GM21423 (cell line): ENCODE data around the gene FBXW12.
"Not testable (repeated sequence)": the region's sequence is repeated elsewhere in the genome, so short reads cannot be mapped to it uniquely, and the experiment has no call there.

Experiments used
- ATAC-seq: cut with Tn5 transposase; IDR thresholded peaks from one replicate; pipeline ENCODE4 v1.9.1; 2021; ENCODE audit warnings: mild to moderate bottlenecking, moderate library complexity; ENCODE audit not compliant: unreplicated experiment

The FBXW12 gene

DNA sequence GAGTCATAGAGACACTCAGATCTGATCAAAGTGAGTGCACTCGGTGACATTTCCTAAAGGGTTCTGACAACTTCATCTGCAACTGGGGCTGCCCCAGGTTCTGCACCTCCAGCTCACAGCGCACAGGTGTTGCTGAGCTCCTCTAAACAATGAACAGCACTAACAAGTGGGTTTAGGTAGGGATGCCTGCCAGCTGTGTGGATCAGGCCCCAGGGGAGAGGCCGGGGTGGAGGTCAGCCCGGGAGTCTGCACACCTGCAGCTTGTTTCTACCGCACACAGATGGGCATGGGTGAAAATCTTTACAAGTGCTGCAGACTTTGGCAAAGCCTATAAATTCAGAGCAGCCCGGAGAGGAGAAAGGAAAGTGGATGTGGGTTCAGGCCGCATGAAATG lies 355 bp downstream of the FBXW12 start:
- no peak for ATAC-seq

DNA sequence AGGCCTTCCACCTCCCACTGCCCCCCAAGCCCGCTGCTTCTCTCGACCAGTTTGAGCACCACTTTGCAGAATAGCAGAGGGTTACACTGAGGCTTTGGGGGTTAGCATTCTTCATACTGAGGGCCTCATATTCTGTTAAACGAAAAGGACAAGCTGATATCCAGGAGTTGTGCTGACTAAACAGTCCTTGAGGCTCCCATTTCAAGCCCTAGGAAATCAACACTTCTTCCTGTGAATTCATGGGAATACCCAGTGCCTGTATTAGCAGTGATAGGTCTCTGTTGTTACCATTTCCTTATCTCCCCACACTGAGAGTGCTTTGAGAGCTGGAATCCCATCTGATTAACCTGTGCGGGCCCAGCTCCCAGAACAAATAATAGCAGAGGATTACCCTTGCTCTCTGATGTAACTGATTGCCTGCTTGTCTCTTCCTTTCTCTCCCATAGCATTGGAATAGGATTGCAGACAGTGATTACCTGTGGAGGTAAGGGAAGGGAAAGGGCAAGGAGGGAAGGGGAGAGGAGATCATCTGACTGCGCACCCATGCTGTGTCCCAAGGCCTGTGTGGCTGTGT lies 930 bp downstream of the FBXW12 start:
- no peak for ATAC-seq

DNA sequence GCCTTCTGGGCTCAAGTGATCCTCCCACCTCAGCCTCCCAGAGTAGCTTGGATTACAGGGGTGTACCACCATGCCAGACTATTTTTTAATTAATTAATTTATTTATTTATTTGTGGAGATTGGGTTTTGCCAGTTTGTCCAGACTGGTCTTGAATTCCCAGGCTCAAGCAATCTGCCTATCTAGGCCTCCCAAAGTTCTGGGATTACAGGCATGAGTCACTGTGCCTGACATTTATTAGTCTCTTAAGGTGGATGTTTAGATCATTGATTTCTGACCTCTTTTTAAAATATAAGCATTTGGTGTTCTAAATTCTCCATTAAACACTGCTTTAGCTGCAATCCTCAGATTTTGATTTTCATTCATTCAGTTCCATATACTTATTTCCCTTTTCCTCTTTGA lies 15.6 kb downstream of the FBXW12 start:
- ATAC-seq = no peak

DNA sequence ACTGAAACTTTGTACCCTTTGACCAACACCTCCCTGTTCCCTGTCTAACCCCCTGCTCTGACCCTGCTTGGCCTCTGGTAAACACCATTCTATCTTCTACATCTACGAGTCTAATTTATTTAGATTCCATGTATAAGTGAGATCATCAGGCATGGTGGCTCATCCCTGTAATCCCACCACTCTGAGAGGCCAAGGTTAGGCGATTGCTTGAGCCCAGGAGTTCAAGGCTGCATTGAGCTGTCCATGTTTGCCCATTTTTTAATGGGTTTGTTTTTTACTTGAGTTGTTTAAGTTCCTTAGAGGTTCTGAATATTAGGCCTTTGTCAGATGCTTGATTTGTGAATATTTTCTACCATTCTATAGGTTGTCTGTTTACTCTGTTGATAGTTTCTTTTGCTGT lies 16.9 kb downstream of the FBXW12 start:
- no peak for ATAC-seq

DNA sequence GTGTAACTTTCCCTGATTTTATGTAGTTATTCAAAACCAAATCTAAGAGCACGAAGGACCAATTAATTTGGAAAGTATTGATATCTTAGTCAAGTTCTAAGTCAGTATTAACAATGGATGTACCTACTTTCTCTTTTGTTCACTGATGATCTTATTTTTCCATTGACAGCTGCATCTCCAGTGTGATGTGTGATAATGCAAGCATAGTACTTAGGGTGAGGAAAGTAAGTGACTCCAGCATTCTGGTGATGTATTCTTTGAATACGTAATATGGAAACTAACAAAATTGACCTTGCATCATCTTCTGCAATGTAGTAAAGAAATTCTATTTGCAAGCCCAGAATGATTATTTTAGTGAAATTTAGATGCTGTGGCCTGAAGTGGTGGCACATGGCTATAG lies 22.4 kb downstream of the FBXW12 start:
- ATAC-seq = no peak

DNA sequence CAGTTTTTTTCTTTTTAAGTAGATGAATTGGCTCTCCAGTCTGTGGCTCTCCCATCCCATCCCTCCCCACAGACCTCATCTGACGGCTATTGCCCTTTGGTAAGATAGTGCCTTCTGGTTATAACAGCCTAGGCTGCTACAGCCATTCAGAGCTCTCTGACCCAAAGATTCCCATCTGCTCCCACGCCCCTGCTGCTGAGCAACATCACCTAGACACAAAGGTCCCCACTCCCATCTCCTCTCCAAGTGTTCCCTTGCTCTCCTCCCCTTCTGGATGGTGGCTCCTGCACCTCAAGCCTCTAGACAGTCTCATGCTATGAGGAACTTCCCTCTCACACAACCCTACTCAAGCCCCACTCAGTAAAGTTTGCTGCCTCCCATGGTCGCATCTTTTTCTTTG lies 23.7 kb downstream of the FBXW12 start:
- ATAC-seq = no peak

DNA sequence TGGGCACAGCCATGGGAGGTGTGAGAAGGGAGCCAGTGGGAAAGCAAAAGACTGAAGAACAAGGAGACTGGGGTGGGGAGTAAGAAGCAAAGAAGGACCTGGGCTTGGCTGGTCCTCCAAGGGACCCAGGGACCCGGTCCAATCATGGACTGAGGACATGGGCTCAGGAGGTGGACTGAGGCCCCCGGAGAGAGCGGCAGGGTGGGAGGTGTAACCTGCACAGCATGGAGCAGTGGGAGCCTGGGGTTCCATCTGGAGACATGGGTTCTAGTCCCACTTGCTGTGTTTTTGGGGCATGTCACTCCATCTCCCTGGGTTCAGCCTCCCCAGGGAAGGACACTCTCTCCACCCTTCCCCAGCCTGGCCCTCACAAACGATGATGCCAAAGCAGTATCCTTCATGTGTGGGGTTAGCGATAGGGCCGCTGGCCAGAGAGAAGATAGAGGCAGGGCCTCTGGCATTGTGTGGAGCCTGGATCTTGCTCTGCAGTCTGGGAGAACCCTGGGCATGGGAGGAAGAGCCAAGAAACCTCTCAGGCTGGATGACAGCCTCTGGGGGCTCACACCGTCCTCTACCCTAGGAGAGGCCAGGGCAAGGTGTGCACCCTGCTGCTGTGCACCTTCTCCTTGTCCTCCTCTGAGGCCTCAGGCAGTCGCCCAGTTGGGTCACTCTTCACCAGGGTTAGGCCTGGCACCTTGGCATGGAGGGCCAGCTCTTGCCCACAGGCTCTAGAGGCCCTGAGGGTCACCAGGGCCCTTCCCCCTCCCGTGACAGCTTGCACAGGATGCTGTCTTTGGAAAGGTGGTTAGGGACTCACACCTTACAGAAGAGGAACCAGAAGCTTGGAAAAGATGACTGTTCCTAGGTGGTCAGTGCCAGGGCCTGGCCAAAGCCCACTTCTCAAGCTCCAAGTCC lies 26.0 kb downstream of the FBXW12 start:
- ATAC-seq = no peak

DNA sequence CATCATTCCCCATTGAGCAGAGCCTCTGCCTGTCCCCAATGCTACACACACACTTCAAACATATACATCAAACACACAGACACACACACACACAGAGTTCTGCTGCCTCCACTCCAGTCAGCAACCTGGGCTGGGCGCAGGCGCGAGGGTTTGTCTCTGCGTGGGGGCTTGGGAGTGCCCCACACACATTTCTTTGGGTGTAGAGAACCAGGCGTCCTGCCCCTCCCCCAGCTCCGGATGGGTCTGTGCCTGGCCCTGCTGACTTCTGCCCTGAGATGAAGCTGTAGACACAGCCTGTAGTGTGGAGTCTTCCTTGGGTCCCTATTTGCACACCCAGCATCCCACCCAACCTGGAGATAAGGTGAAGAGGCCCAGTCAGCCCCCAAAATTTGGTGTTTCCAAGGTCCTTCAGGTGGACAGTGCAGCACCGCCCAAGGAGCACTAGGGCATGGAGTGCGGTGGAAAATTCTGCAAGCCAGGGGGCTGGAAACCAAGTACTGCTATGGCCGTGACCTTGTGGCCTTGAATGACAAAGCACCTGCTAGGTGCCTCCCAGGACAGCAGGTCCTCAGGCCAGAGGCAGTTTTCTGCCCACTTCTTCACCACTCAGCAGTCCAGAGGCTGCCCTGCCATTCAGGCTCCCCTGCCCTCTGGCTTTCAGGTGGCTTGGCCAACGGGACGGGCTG lies 26.8 kb downstream of the FBXW12 start:
- ATAC-seq = no peak

DNA sequence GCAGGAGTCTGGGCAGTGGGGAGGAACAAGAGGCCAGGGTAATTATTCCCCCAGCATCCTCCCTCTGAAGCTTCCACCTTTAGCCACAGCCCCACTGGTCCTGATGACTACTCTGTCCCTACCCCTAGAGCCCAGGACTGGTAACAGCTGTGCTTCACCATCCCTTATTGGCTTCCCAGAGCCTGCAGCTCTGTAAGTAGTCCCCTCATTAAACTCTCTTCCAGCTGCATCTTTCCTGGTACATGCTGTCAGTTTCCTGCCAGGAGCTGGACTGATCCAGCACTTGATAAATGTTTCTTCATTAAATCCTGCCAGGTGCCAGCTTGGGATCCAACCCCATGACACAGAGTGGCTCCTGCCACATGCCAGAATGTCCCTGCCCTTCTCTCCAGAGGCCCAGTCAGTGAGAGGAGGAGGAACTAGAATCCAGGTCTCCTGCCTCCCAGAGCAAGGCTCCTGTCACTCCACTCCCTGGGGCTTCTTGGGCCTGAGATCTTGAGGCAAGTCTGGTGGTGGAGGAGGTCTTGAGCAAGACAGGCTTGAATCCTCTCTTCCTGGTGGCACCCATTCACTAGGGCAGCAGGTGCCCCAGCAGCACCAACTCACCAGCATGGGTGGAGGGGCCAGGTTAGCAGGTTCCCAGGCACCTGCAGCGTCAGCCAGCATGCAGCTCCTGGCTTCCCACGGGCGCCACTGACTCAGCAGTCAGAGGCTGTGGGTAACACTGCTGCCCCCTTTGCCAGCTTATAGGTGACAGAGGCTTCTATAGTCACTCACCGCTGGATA lies 27.6 kb downstream of the FBXW12 start:
- ATAC-seq = no peak

DNA sequence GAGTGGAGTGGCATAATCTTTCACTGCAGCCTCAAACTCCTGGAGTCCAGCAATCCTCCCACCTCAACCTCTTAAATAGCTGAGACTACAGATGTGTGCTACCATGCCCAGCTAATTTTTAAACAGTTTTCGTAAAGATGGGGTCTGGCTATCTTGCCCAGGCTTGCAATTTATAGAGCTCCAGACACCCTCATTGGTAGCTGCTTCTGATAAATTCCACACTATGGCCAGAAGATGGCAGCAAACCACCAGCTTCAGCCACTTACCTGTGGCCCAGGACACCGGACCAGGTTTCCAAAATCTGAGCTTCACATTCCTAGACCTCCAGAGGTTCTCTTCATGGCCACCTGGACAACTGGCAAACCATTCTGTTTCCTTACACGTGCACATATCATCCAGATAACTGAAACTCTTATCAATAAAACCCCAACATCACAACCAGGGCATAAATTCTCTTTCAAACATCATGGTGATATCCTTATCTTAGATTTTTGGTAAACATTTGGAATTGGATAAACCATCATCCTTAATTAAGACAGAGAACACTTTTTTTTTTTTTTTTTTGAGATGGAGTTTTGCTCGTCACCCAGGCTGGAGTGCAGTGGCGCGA lies 28.9 kb downstream of the FBXW12 start:
- ATAC-seq = no peak

DNA sequence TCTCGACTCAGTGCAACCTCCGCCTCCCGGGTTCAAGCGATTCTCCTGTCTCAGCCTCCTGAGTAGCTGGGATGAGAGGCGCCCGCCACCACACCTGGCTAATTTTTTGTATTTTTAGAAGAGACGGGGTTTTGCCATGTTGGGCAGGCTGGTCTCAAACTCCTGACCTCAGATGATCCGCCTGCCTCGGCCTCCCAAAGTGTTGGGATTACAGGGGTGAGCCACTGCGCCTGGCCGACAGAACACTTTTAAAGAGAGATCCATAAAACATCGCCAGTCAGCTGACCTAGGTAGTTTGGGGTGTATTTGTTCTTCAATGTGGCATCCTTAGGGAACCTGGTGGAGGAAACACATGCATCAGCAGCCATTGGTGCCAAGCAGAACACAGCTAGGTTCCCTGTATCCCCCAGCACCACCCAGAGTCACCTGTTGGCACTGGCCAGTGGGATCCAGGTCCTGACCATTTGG lies 29.4 kb downstream of the FBXW12 start:
- ATAC-seq = not testable (repeated sequence)

DNA sequence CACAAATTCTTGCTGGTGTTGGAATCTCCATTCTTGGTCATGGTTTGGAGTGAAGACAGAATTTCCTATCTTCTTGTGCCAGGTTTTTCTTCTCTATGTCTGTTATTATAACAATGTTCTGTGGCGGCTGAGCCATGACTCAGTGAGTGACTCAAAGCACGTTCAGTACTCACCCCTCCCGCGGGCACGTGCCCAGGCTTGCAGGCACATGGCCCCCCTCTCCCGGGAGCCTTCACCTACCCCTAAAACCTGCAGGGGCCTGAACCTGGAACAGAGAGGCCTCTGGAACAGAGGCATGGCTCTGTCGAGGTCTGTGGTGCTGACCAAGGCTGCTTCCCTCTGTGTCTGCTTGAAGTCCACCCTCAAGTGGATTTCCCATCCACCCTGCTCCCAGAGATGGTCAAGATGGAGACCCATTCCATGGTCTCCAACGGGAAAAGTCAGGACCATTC lies 30.3 kb downstream of the FBXW12 start:
- ATAC-seq = no peak

DNA sequence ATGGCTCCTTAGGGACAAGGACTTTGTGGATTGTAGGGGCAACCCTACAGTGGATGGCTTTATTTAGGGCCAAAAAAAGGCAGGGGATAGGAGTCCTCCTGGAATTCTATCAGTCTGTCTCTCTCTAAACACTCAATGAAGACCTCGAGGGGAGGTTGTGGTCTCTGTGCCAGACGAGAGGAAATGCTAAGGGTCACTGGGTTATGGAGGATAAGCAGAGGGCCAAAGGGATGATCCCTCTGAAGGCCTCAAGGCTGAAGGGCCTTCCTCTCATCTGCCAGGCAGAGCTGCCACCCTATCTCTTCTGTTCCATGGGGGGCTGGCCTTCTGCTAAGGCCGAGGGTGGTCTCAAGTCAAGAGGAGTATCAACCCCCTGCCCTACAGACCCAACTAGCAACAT lies 30.9 kb downstream of the FBXW12 start:
- no peak for ATAC-seq

DNA sequence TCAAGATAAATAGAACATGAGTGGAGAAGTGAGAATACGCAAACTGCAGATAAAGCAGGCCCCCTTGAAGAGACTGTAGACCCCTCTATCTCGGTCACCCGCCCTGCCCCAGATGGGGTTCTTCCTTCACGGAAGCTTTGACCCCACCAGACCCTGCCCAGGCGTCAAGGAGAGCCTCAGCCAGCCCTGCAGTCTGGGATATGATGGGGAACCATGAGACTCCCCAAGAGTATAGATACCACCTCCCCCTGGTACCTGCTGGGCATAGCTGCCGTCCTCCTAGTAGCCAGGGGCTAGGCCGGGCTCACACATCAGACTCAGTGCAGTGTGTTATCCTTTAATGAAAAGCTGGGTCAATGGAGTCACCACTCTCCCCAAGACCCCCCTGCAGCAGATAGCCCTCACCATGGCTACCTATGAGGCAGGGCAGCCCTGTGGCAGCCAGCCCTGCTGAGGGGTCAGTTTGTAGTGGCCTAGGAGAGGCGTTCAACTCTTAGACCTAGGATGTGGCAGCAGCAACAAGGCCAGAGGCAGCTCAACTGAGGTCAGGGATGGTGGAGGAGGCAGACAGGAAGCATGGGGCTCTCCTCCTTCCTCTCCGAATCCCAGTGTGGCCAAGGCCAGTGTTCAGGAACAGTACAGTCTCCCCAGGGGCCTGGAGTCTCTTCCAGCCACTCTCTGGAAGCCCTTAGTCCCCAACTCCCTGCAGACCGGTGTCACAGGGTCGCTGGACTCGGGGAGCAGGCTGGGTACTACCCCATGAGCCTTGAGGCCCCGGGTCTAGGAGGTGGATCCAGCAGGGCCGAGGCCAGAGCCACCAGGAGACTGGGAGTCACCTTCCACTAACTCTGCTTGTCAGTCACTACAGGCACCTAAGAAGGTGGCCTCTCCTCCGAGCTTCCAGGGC lies 31.8 kb downstream of the FBXW12 start:
- ATAC-seq = no peak

DNA sequence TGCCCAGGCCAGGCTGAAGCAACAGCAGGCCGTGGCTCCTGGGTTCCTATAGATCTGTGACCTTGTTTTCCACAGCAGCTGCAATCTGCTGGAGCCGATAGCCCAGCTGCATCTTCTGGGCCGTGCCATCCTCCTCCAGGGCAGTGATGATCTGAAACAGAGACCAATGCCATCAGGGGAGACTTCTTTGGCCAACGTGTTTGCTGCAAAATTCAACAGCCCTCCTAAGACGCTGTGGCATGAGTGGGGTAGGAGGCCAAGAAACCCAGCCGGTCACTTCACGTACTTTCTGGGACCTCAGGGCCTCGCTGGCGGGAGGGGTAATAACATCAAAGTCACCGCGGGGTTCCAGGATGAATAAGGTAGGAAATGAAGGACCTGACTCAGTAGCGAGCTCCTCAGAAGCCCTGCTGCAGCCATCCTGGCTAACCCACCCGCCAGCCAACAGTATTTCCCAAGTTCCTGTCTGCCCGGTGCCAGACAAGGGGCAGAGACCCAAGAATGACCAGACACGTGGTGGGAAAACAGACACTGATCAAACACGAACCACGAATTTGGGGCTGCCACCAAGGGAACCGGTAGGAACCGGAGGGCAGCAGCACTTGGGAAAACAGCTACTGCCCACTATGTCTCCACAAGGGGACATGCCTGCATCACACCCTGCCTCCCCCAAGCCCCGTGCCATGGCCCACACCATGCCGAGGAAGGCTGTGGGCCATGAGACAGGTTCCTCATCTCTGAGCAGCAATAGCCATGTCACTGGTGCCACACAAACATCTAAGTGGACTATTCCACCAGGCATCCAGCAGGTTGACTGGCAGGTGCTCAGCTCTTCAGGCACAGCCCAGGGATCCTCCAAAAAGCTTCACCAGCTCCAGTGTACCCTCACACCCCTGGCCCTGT lies 32.7 kb downstream of the FBXW12 start:
- ATAC-seq = no peak

DNA sequence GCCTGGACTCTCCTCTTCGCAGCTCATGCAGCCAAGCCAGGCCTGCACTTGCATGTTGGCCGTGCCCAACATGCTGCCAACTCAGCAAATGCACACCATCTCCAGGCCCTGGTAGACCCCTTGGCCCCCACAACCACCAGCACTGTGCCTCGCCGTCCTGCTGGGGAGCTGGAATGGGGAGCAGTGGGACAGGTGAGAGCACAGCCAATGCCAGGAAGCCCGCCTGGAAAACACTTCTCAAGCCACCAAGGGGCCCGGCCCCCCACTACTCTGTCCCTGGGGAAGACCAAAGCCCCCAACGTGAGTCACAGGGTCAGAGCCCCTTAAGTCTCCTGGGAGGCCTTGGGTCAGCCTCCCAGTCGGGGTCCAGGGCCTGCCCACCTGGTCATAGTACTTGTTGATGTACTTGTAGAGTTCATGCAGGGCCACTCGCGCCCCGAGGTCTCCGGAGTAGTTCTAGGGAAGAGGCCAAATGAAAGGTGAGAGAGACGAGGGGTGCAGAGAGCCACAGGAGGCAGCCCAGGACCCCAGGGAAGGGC lies 33.4 kb downstream of the FBXW12 start:
- ATAC-seq = no peak

DNA sequence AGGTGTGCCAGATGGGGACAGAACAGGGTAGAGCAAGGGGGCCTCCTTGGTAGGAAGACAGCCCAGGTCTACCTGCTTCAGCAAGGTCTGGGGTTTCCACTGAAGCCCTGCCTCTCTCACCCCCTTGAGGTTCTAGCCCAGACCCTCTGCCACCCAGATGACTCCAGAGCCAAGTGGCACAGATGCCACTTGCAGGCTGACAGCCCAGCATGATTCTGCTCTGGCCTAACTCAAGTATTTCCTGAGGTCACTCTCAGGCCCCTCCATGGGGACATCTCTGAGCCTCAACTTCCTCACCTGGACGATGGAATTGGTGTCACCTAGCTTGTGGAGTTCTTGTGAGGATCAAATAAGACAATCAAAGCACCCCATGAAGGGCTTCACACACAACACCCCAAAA lies 34.0 kb downstream of the FBXW12 start:
- ATAC-seq = no peak
